ENCODE data around the gene CGB3. TPM values are rescaled to one million over a fixed set of nuclear protein-coding genes. Genes with fewer than 3 reads are reported as not detected.

The CGB3 gene
- total and polyA plus RNA-seq, 3 donors from 2014 or later, result not detected

GRCh38 chr19:48994035-48994386 lies 30.1 kb downstream of the CGB3 start:
- H3K27me3 ChIP-seq, result no peaks in the 10 kb centered on the region
- WGBS, 2 donors, result 0 to 2% methylated on average over 4 to 13 of the region's 13 CpGs
- no peak for DNase-seq
- peaks cover 32% of the 10 kb centered on the region for H3K4me1 ChIP-seq
- intact Hi-C loops (cut with DNase I; ENCODE audit: low total_unique reads), result no loop called here
- H3K36me3 ChIP-seq (ENCODE audit: low read depth, missing control alignments), result no peaks in the 10 kb centered on the region
- H3K27ac ChIP-seq, result peak overlapping the region; percentile 92 to 93
- no peaks in the 10 kb centered on the region for H3K9me3 ChIP-seq
- peak overlapping the region; percentile 67 to 78 for H3K4me3 ChIP-seq
- TF ChIP-seq, protein P1, sequence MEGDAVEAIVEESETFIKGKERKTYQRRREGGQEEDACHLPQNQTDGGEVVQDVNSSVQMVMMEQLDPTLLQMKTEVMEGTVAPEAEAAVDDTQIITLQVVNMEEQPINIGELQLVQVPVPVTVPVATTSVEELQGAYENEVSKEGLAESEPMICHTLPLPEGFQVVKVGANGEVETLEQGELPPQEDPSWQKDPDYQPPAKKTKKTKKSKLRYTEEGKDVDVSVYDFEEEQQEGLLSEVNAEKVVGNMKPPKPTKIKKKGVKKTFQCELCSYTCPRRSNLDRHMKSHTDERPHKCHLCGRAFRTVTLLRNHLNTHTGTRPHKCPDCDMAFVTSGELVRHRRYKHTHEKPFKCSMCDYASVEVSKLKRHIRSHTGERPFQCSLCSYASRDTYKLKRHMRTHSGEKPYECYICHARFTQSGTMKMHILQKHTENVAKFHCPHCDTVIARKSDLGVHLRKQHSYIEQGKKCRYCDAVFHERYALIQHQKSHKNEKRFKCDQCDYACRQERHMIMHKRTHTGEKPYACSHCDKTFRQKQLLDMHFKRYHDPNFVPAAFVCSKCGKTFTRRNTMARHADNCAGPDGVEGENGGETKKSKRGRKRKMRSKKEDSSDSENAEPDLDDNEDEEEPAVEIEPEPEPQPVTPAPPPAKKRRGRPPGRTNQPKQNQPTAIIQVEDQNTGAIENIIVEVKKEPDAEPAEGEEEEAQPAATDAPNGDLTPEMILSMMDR (IDR thresholded peaks at IDR 0.05), result no peak
- no peak for TF ChIP-seq POLR2A (IDR thresholded peaks at IDR 0.05)

GRCh38 chr19:48993175-48994034 lies 30.7 kb downstream of the CGB3 start, which contains the start of the genes GYS1 and RUVBL2:
Gene GYS1, minus strand, starts transcription at chr19:48993309. Its CDS starts 197 bp downstream, at chr19:48993112.
Gene RUVBL2, plus strand, starts transcription at chr19:48993887. Its CDS starts 25 bp downstream, at chr19:48993912.
- Histone ChIP-seq H3K4me1 (peaks cover 32% of the 10 kb centered on the region), H3K9me3 (no peaks in the 10 kb centered on the region), H3K27me3 (no peaks in the 10 kb centered on the region), H3K27ac (peak within 1 kb of the TSS; percentile 92 to 93), H3K36me3 (ENCODE audit: low read depth, missing control alignments) (no peaks in the 10 kb centered on the region), H3K4me3 (peak within 1 kb of the TSS; percentile 67 to 78)
- peak; percentile 99 for DNase-seq
- intact Hi-C loops (cut with DNase I; ENCODE audit: low total_unique reads), result no loop called here
- WGBS, 2 donors, result 0% methylated on average over 20 to 32 of the region's 56 CpGs
- no peak for TF ChIP-seq POLR2A (IDR thresholded peaks at IDR 0.05)
- TF ChIP-seq, protein P1 (IDR thresholded peaks at IDR 0.05), result peak; percentile 98 to 99 (median 99)

DNA sequence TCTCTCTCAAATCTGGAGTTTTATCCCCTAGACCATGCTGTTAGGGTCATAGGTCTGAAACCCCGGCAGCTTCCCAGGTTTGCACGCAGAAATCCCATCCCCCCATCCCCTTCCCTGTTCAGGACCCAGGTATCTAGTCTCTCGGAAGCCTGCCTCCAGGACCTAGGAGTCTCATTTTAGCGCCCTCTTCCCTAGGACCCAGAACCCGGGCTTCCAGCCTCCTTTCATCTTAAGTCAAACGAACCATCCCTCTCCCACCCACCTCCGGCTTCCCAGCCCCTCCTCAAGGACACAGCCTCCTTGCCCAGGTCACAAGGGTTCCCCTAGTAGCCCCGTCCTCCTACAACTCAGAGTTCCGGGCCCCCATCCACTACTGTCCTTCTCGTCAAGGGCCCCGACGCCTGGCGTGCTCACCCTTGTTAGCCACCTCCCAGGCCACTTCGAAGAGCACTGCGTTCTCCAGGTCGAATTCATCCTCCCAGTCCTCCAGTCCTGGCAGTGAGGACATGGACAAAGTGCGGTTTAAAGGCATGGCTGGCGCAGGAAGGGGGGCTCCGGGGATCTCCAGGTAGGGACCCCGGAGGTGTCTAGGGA lies 31.5 kb downstream of the CGB3 start:
- 0 to 1% methylated on average over 19 to 20 of the region's 20 CpGs for WGBS, 2 donors
- intact Hi-C loops (cut with DNase I; ENCODE audit: low total_unique reads), result no loop called here
- TF ChIP-seq, protein P1 (IDR thresholded peaks at IDR 0.05), result no peak
- TF ChIP-seq POLR2A (IDR thresholded peaks at IDR 0.05), result no peak

GRCh38 chr19:48991873-48992580 lies 32.1 kb downstream of the CGB3 start:
- Histone ChIP-seq H3K27ac (peak overlapping the region; percentile 92 to 93), H3K27me3 (no peaks in the 10 kb centered on the region), H3K36me3 (ENCODE audit: low read depth, missing control alignments) (no peaks in the 10 kb centered on the region), H3K9me3 (no peaks in the 10 kb centered on the region), H3K4me3 (peak overlapping the region; percentile 67 to 78), H3K4me1 (peaks cover 32% of the 10 kb centered on the region)
- intact Hi-C loops (cut with DNase I; ENCODE audit: low total_unique reads), result no loop called here
- WGBS, 2 donors, result 26 to 31% methylated on average over 6 to 8 of the region's 8 CpGs
- no peak for TF ChIP-seq POLR2A (IDR thresholded peaks at IDR 0.05)
- TF ChIP-seq, protein P1 (IDR thresholded peaks at IDR 0.05), result no peak
- peak; percentile 87 for DNase-seq

More for the DNA sequence above, 31.5 kb downstream of the CGB3 start:
- H3K27ac ChIP-seq, result peak overlapping the region; percentile 92 to 93
- H3K4me3 ChIP-seq, result peak overlapping the region; percentile 67 to 78
- peaks cover 32% of the 10 kb centered on the region for H3K4me1 ChIP-seq
- no peaks in the 10 kb centered on the region for H3K36me3 ChIP-seq (ENCODE audit: low read depth, missing control alignments)
- no peaks in the 10 kb centered on the region for H3K9me3 ChIP-seq
- H3K27me3 ChIP-seq, result no peaks in the 10 kb centered on the region
- peak; percentile 25 for DNase-seq
